Neural cell (in vitro differentiated cells): ENCODE data around the gene DNAJC10. TPM values are rescaled to one million over a fixed set of nuclear protein-coding genes. Genes with fewer than 3 reads are reported as not detected.

Experiments
- H2AFZ ChIP-seq: fragments of 200-600, 300-800 bp; sonication (generic), shearing (Covaris generic); 2 replicates; pipeline ENCODE4 v1.6.0; 2014; ENCODE audit warnings: low read depth, mild to moderate bottlenecking, antibody characterized with exemption, low read length, moderate library complexity
- H3F3A ChIP-seq: fragments of 200-600 bp; shearing (Covaris generic); 2 replicates; pipeline ENCODE4 v1.6.1; 2016; ENCODE audit warnings: mild to moderate bottlenecking, moderate library complexity, mixed read lengths, antibody characterized with exemption, low read length; ENCODE audit not compliant: insufficient read depth, poor library complexity, severe bottlenecking
- H3K27ac ChIP-seq: fragments of 200-600, 300-800 bp; sonication (generic), shearing (Covaris generic); 2 replicates; pipeline ENCODE4 v1.5.1; 2014; ENCODE audit warnings: mild to moderate bottlenecking, low read length, moderate library complexity
- H3K27me3 ChIP-seq: fragments of 300-800, 200-600 bp; sonication (generic), shearing (Covaris generic); 2 replicates; pipeline ENCODE4 v1.6.0; 2014; ENCODE audit warnings: mild to moderate bottlenecking, low read depth, low read length, moderate library complexity; ENCODE audit not compliant: insufficient read depth
- H3K36me3 ChIP-seq: fragments of 300-800, 200-600 bp; sonication (generic), shearing (Covaris generic); 2 replicates; pipeline ENCODE4 v1.5.1; 2014; ENCODE audit warnings: mild to moderate bottlenecking, antibody characterized with exemption, low read length, moderate library complexity; ENCODE audit not compliant: insufficient read depth
- H3K4me2 ChIP-seq: fragments of 300-800, 200-600 bp; sonication (generic), shearing (Covaris generic); 2 replicates; pipeline ENCODE4 v1.6.0; 2014; ENCODE audit warnings: mild to moderate bottlenecking, low read length
- H3K4me3 ChIP-seq: fragments of 300-800, 200-600 bp; sonication (generic), shearing (Covaris generic); 2 replicates; pipeline ENCODE4 v1.5.1; 2014; ENCODE audit warnings: mild to moderate bottlenecking, low read length, moderate library complexity
- H3K79me2 ChIP-seq: fragments of 200-600 bp; shearing (Covaris generic); replicated peaks from 2 replicates; pipeline ENCODE4 v1.6.0; 2014; ENCODE audit warnings: mild to moderate bottlenecking, low read length, moderate library complexity; ENCODE audit not compliant: insufficient read depth
- H3K9ac ChIP-seq: fragments of 300-800, 200-600 bp; sonication (generic), shearing (Covaris generic); 2 replicates; pipeline ENCODE4 v1.6.1; 2016; ENCODE audit warnings: mild to moderate bottlenecking, low read length, mixed read lengths
- H3K9me2 ChIP-seq: fragments of 200-600 bp; shearing (Covaris generic); 2 replicates; pipeline ENCODE4 v1.6.1; 2016; ENCODE audit warnings: mild to moderate bottlenecking, low read length, mixed read lengths; ENCODE audit not compliant: insufficient read depth
- H3K9me3 ChIP-seq: fragments of 200-600, 300-800 bp; sonication (generic), shearing (Covaris generic); 2 replicates; pipeline ENCODE4 v1.6.1; 2016; ENCODE audit warnings: mild to moderate bottlenecking, mixed run types, low read length, moderate library complexity, mixed read lengths
- H4K20me1 ChIP-seq: fragments of 200-600 bp; shearing (Covaris generic); 2 replicates; pipeline ENCODE4 v1.6.1; 2016; ENCODE audit warnings: mild to moderate bottlenecking, mixed run types; ENCODE audit not compliant: insufficient read depth
- EP300 ChIP-seq: fragments of 450-650 bp; conservative IDR thresholded peaks from 2 replicates; pipeline ENCODE4 v1.6.1; 2014; ENCODE audit warnings: antibody characterized with exemption, mild to moderate bottlenecking, moderate library complexity; ENCODE audit not compliant: poor library complexity, severe bottlenecking
- EZH2 ChIP-seq: fragments of 200-600, 300-800 bp; shearing (Covaris generic), sonication (generic); IDR thresholded peaks from 2 replicates; pipeline ENCODE4 v1.6.1; 2014; ENCODE audit warnings: antibody characterized with exemption, low read length, borderline replicate concordance, mild to moderate bottlenecking; ENCODE audit not compliant: insufficient read depth, poor library complexity, severe bottlenecking
- MXI1 ChIP-seq: fragments of 450-650 bp; conservative IDR thresholded peaks from 2 replicates; pipeline ENCODE4 v1.6.1; 2014; ENCODE audit warnings: antibody characterized with exemption, mild to moderate bottlenecking; ENCODE audit not compliant: poor library complexity, severe bottlenecking
- POLR2AphosphoS5 ChIP-seq: IDR thresholded peaks from 2 replicates; pipeline ENCODE4 v1.6.1; 2012
- RAD21 ChIP-seq: fragments of 450-650 bp; conservative IDR thresholded peaks from 2 replicates; pipeline ENCODE4 v1.6.1; 2014; ENCODE audit warnings: antibody characterized with exemption, mild to moderate bottlenecking, moderate library complexity
- SMC3 ChIP-seq: fragments of 450-650 bp; conservative IDR thresholded peaks from 2 replicates; pipeline ENCODE4 v1.6.1; 2014; ENCODE audit warnings: antibody characterized with exemption, mild to moderate bottlenecking, moderate library complexity; ENCODE audit not compliant: poor library complexity
- TAF1 ChIP-seq: IDR thresholded peaks from 2 replicates; pipeline ENCODE4 v1.6.1; 2012; ENCODE audit warnings: low read depth
- polyA plus RNA-seq: library from polyadenylated mRNA; depleted of rRNA; stranded (reverse); fragments of >200 nt; gene quantifications from 2 replicates; pipeline ENCODE4 v1.2.3, GENCODE V29; 2014
- TF ChIP-seq, protein P1 (sequence below): fragments of 450-650 bp; IDR thresholded peaks from 2 replicates; pipeline ENCODE4 v1.5.1; 2014; ENCODE audit warnings: antibody characterized with exemption, mild to moderate bottlenecking, moderate library complexity; ENCODE audit not compliant: poor library complexity, severe bottlenecking
- TF ChIP-seq, protein P2 (sequence below): IDR thresholded peaks from 2 replicates; pipeline ENCODE4 v1.6.1; 2012; ENCODE audit warnings: borderline replicate concordance

The DNAJC10 gene
- polyA plus RNA-seq, 1 donor from 2014 or later = 92.5 TPM

DNA sequence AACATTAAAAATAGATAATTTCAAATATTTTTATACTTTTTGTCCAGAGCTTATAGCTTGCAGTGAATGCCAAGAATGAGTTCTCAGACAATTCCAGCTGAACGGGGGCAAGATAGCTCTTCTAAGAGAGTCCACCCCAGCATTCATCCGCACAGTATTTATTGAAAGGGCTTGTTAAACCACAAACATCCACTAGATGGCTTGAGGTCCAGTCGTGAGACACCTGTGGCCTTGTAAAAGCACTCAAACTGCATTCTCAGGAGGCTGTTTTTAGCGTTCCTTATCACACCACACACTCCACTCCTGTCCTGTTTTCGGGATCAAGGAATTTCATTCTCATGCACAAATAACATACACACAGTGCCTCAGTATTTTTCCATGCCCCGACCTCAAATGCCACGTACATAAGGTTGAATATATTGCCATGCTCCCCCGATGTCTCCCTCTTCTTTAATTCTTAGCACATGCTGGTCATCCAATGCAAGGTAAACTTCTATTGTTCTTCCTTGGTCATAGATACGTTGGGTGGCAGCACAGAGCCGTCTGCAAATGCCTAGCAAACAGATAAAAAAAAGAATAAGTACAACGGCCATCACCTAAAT lies 47.4 kb downstream of the DNAJC10 start:
- no peaks in the 10 kb centered on the region for H3K9me3 ChIP-seq
- no peaks in the 10 kb centered on the region for H3K27me3 ChIP-seq
- H3K36me3 ChIP-seq = peaks cover 9% of the 10 kb centered on the region
- no peaks in the 10 kb centered on the region for H3K79me2 ChIP-seq
- no peak overlapping the region for H3K9ac ChIP-seq
- TF ChIP-seq TAF1 (no peak), RAD21 (peak; percentile 54), SMC3 (peak; percentile 66)
- TF ChIP-seq, protein P1, sequence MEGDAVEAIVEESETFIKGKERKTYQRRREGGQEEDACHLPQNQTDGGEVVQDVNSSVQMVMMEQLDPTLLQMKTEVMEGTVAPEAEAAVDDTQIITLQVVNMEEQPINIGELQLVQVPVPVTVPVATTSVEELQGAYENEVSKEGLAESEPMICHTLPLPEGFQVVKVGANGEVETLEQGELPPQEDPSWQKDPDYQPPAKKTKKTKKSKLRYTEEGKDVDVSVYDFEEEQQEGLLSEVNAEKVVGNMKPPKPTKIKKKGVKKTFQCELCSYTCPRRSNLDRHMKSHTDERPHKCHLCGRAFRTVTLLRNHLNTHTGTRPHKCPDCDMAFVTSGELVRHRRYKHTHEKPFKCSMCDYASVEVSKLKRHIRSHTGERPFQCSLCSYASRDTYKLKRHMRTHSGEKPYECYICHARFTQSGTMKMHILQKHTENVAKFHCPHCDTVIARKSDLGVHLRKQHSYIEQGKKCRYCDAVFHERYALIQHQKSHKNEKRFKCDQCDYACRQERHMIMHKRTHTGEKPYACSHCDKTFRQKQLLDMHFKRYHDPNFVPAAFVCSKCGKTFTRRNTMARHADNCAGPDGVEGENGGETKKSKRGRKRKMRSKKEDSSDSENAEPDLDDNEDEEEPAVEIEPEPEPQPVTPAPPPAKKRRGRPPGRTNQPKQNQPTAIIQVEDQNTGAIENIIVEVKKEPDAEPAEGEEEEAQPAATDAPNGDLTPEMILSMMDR = peak; percentile 59
- H3K27ac ChIP-seq = no peak overlapping the region
- no peaks in the 10 kb centered on the region for H3K9me2 ChIP-seq
- H4K20me1 ChIP-seq = no peaks in the 10 kb centered on the region
- no peaks in the 10 kb centered on the region for H3F3A ChIP-seq
- H3K4me2 ChIP-seq = no peak overlapping the region
- H3K4me3 ChIP-seq = no peak overlapping the region
- no peak overlapping the region for H2AFZ ChIP-seq

DNA sequence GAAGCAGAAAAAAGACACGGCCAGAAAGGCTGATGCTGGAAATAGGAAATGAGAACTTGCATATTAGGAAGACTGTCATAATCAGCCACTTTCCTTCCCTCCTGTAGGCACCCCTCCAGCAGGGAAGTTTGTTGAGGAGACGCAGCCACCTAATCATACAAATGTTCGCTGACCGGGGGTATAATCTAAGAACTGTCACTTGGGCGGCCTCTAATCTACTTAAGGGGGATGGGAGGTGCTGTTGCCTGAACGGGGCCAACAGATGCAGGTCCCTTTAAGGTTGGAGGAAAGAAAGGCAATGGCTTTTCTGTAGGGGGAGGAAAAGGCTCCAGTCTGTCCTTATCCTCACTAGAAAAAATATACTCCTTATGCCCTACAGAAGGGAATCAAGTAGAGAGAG lies 50.6 kb downstream of the DNAJC10 start:
- H3F3A ChIP-seq = no peaks in the 10 kb centered on the region
- no peaks in the 10 kb centered on the region for H3K36me3 ChIP-seq
- no peak overlapping the region for H2AFZ ChIP-seq
- H4K20me1 ChIP-seq = no peaks in the 10 kb centered on the region
- no peaks in the 10 kb centered on the region for H3K79me2 ChIP-seq
- no peaks in the 10 kb centered on the region for H3K9me3 ChIP-seq
- H3K27ac ChIP-seq = no peak overlapping the region
- TF ChIP-seq, protein P2, sequence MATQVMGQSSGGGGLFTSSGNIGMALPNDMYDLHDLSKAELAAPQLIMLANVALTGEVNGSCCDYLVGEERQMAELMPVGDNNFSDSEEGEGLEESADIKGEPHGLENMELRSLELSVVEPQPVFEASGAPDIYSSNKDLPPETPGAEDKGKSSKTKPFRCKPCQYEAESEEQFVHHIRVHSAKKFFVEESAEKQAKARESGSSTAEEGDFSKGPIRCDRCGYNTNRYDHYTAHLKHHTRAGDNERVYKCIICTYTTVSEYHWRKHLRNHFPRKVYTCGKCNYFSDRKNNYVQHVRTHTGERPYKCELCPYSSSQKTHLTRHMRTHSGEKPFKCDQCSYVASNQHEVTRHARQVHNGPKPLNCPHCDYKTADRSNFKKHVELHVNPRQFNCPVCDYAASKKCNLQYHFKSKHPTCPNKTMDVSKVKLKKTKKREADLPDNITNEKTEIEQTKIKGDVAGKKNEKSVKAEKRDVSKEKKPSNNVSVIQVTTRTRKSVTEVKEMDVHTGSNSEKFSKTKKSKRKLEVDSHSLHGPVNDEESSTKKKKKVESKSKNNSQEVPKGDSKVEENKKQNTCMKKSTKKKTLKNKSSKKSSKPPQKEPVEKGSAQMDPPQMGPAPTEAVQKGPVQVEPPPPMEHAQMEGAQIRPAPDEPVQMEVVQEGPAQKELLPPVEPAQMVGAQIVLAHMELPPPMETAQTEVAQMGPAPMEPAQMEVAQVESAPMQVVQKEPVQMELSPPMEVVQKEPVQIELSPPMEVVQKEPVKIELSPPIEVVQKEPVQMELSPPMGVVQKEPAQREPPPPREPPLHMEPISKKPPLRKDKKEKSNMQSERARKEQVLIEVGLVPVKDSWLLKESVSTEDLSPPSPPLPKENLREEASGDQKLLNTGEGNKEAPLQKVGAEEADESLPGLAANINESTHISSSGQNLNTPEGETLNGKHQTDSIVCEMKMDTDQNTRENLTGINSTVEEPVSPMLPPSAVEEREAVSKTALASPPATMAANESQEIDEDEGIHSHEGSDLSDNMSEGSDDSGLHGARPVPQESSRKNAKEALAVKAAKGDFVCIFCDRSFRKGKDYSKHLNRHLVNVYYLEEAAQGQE = no peak
- no peak for TF ChIP-seq EP300
- no peak for TF ChIP-seq TAF1
- TF ChIP-seq RAD21 = no peak
- no peak for TF ChIP-seq MXI1
- no peak for TF ChIP-seq EZH2
- TF ChIP-seq POLR2AphosphoS5 = no peak
- no peak for TF ChIP-seq SMC3
- TF ChIP-seq, protein P1 = no peak
- H3K4me2 ChIP-seq = no peak overlapping the region
- no peaks in the 10 kb centered on the region for H3K9me2 ChIP-seq
- H3K27me3 ChIP-seq = no peaks in the 10 kb centered on the region
- H3K4me3 ChIP-seq = no peak overlapping the region
- no peak overlapping the region for H3K9ac ChIP-seq
